Measurements from ENCODE around the gene PTCD2. TPM values are rescaled to one million over a fixed set of nuclear protein-coding genes. Genes with fewer than 3 reads are reported as not detected.
"Not testable (repeated sequence)": the region's sequence is repeated elsewhere in the genome, so short reads cannot be mapped to it uniquely, and the experiment has no call there.

The PTCD2 gene
- total and polyA plus RNA-seq, 4 donors = 8.9 to 11.5 (median 10.0) TPM

GRCh38 chr5:72402381-72402890 is 82.3 kb downstream of the PTCD2 start:
- peaks cover 3% of the 10 kb centered on the region for H3K9me3 ChIP-seq (ENCODE audit: control insufficient read depth, insufficient read depth, low read length)
- no peak overlapping the region for H3K27ac ChIP-seq (ENCODE audit: low read depth, low read length)
- no CpG with 5 or more reads among the region's 2 CpGs for WGBS (ENCODE audit: insufficient coverage)
- H3K4me3 ChIP-seq (ENCODE audit: low read depth, low read length) = no peak overlapping the region
- no peak for DNase-seq (ENCODE audit: low read depth in 4 of 6, low spot score in 6 of 6)
- H3K4me1 ChIP-seq (ENCODE audit: control insufficient read depth, insufficient read depth, low read length) = no peaks in the 10 kb centered on the region
- H3K36me3 ChIP-seq (ENCODE audit: control insufficient read depth, insufficient read depth, low read length) = no peaks in the 10 kb centered on the region
- no peaks in the 10 kb centered on the region for H3K27me3 ChIP-seq (ENCODE audit: control insufficient read depth, insufficient read depth, low read length)

GRCh38 chr5:72402959-72403628 is 82.9 kb downstream of the PTCD2 start:
- Histone ChIP-seq H3K4me1 (ENCODE audit: control insufficient read depth, insufficient read depth, low read length) (no peaks in the 10 kb centered on the region), H3K27ac (ENCODE audit: low read depth, low read length) (no peak overlapping the region), H3K27me3 (ENCODE audit: control insufficient read depth, insufficient read depth, low read length) (no peaks in the 10 kb centered on the region), H3K36me3 (ENCODE audit: control insufficient read depth, insufficient read depth, low read length) (no peaks in the 10 kb centered on the region), H3K9me3 (ENCODE audit: control insufficient read depth, insufficient read depth, low read length) (peaks cover 3% of the 10 kb centered on the region), H3K4me3 (ENCODE audit: low read depth, low read length) (no peak overlapping the region)
- no peak for DNase-seq (ENCODE audit: low read depth in 4 of 6, low spot score in 6 of 6)
- WGBS (ENCODE audit: insufficient coverage) = 100% methylated on average over 1 of the region's 4 CpGs

- not testable (repeated sequence) for H3K36me3 ChIP-seq (ENCODE audit: control insufficient read depth, insufficient read depth, low read length); DNase-seq (ENCODE audit: low read depth in 4 of 6, low spot score in 6 of 6); H3K4me1 ChIP-seq (ENCODE audit: control insufficient read depth, insufficient read depth, low read length); H3K27ac ChIP-seq (ENCODE audit: low read depth, low read length); H3K4me3 ChIP-seq (ENCODE audit: low read depth, low read length); H3K9me3 ChIP-seq (ENCODE audit: control insufficient read depth, insufficient read depth, low read length); H3K27me3 ChIP-seq (ENCODE audit: control insufficient read depth, insufficient read depth, low read length)
- no CpG with 5 or more reads among the region's 3 CpGs for WGBS (ENCODE audit: insufficient coverage)
Observed at GRCh38 chr5:72404771-72405170, 84.6 kb downstream of the PTCD2 start.

GRCh38 chr5:72407078-72407477 is 86.9 kb downstream of the PTCD2 start:
- Histone ChIP-seq H3K36me3 (ENCODE audit: control insufficient read depth, insufficient read depth, low read length) (no peaks in the 10 kb centered on the region), H3K9me3 (ENCODE audit: control insufficient read depth, insufficient read depth, low read length) (no peaks in the 10 kb centered on the region), H3K27ac (ENCODE audit: low read depth, low read length) (no peak overlapping the region), H3K4me3 (ENCODE audit: low read depth, low read length) (no peak overlapping the region), H3K27me3 (ENCODE audit: control insufficient read depth, insufficient read depth, low read length) (no peaks in the 10 kb centered on the region), H3K4me1 (ENCODE audit: control insufficient read depth, insufficient read depth, low read length) (no peaks in the 10 kb centered on the region)
- no peak for DNase-seq (ENCODE audit: low read depth in 4 of 6, low spot score in 6 of 6)
- no CpG with 5 or more reads among the region's 3 CpGs for WGBS (ENCODE audit: insufficient coverage)

GRCh38 chr5:72407541-72407940 is 87.4 kb downstream of the PTCD2 start:
- Histone ChIP-seq H3K4me3 (ENCODE audit: low read depth, low read length) (no peak overlapping the region), H3K27me3 (ENCODE audit: control insufficient read depth, insufficient read depth, low read length) (no peaks in the 10 kb centered on the region), H3K4me1 (ENCODE audit: control insufficient read depth, insufficient read depth, low read length) (no peaks in the 10 kb centered on the region), H3K36me3 (ENCODE audit: control insufficient read depth, insufficient read depth, low read length) (no peaks in the 10 kb centered on the region), H3K27ac (ENCODE audit: low read depth, low read length) (no peak overlapping the region), H3K9me3 (ENCODE audit: control insufficient read depth, insufficient read depth, low read length) (no peaks in the 10 kb centered on the region)
- no peak for DNase-seq (ENCODE audit: low read depth in 4 of 6, low spot score in 6 of 6)
- 80% methylated on average over 1 of the region's 2 CpGs for WGBS (ENCODE audit: insufficient coverage)

- WGBS (ENCODE audit: insufficient coverage) = 56% methylated on average over 2 of the region's 5 CpGs
- no peaks in the 10 kb centered on the region for H3K9me3 ChIP-seq (ENCODE audit: control insufficient read depth, insufficient read depth, low read length)
- DNase-seq (ENCODE audit: low read depth in 4 of 6, low spot score in 6 of 6) = no peak
- H3K27ac ChIP-seq (ENCODE audit: low read depth, low read length) = no peak overlapping the region
- H3K4me1 ChIP-seq (ENCODE audit: control insufficient read depth, insufficient read depth, low read length) = no peaks in the 10 kb centered on the region
- H3K36me3 ChIP-seq (ENCODE audit: control insufficient read depth, insufficient read depth, low read length) = no peaks in the 10 kb centered on the region
- no peak overlapping the region for H3K4me3 ChIP-seq (ENCODE audit: low read depth, low read length)
- H3K27me3 ChIP-seq (ENCODE audit: control insufficient read depth, insufficient read depth, low read length) = no peaks in the 10 kb centered on the region
Observed at GRCh38 chr5:72408127-72408526, 88.0 kb downstream of the PTCD2 start.

GRCh38 chr5:72408603-72409002 is 88.4 kb downstream of the PTCD2 start:
- no peaks in the 10 kb centered on the region for H3K27me3 ChIP-seq (ENCODE audit: control insufficient read depth, insufficient read depth, low read length)
- H3K4me3 ChIP-seq (ENCODE audit: low read depth, low read length) = no peak overlapping the region
- H3K36me3 ChIP-seq (ENCODE audit: control insufficient read depth, insufficient read depth, low read length) = no peaks in the 10 kb centered on the region
- no peak for DNase-seq (ENCODE audit: low read depth in 4 of 6, low spot score in 6 of 6)
- H3K9me3 ChIP-seq (ENCODE audit: control insufficient read depth, insufficient read depth, low read length) = no peaks in the 10 kb centered on the region
- H3K4me1 ChIP-seq (ENCODE audit: control insufficient read depth, insufficient read depth, low read length) = no peaks in the 10 kb centered on the region
- H3K27ac ChIP-seq (ENCODE audit: low read depth, low read length) = no peak overlapping the region
- 60% methylated on average over 2 of the region's 4 CpGs for WGBS (ENCODE audit: insufficient coverage)

- Histone ChIP-seq H3K4me1 (ENCODE audit: control insufficient read depth, insufficient read depth, low read length) (no peaks in the 10 kb centered on the region), H3K27ac (ENCODE audit: low read depth, low read length) (no peak overlapping the region), H3K27me3 (ENCODE audit: control insufficient read depth, insufficient read depth, low read length) (no peaks in the 10 kb centered on the region), H3K9me3 (ENCODE audit: control insufficient read depth, insufficient read depth, low read length) (no peaks in the 10 kb centered on the region), H3K36me3 (ENCODE audit: control insufficient read depth, insufficient read depth, low read length) (no peaks in the 10 kb centered on the region), H3K4me3 (ENCODE audit: low read depth, low read length) (no peak overlapping the region)
- DNase-seq (ENCODE audit: low read depth in 4 of 6, low spot score in 6 of 6) = no peak
- whole genome bisulfite sequencing (ENCODE audit: insufficient coverage) = no CpG with 5 or more reads among the region's 4 CpGs
Observed at GRCh38 chr5:72410688-72411295, 90.6 kb downstream of the PTCD2 start.

- WGBS (ENCODE audit: insufficient coverage) = 70% methylated on average over 4 of the region's 4 CpGs
- no peaks in the 10 kb centered on the region for H3K36me3 ChIP-seq (ENCODE audit: control insufficient read depth, insufficient read depth, low read length)
- H3K27me3 ChIP-seq (ENCODE audit: control insufficient read depth, insufficient read depth, low read length) = no peaks in the 10 kb centered on the region
- H3K4me3 ChIP-seq (ENCODE audit: low read depth, low read length) = no peak overlapping the region
- no peak for DNase-seq (ENCODE audit: low read depth in 4 of 6, low spot score in 6 of 6)
- no peaks in the 10 kb centered on the region for H3K9me3 ChIP-seq (ENCODE audit: control insufficient read depth, insufficient read depth, low read length)
- no peak overlapping the region for H3K27ac ChIP-seq (ENCODE audit: low read depth, low read length)
- H3K4me1 ChIP-seq (ENCODE audit: control insufficient read depth, insufficient read depth, low read length) = no peaks in the 10 kb centered on the region
Observed at GRCh38 chr5:72412283-72413055, 92.3 kb downstream of the PTCD2 start.

Data from spinal cord (tissue), 10 donors.